Ovary (tissue), 9 donors: ENCODE measurements around the gene SAXO1. TPM values are rescaled to one million over a fixed set of nuclear protein-coding genes. Genes with fewer than 3 reads are reported as not detected.

Experiments used
- DNase-seq, 5 donors: peaks; one replicate each; pipeline ENCODE4 v3.0.0-alpha.2; 2019 to 2020
- H3K27ac ChIP-seq, 2 donors: fragments of 200-600 bp; one replicate each; pipeline versions ENCODE4 v1.5.1 to v1.8.0; 2019 to 2022
- H3K27me3 ChIP-seq: fragments of 200-600 bp; one replicate; pipeline ENCODE4 v1.8.0; 2022
- H3K36me3 ChIP-seq: fragments of 200-600 bp; sonication (generic); one replicate; pipeline ENCODE4 v1.5.1; 2019
- H3K4me1 ChIP-seq: one replicate; pipeline ENCODE4 v1.8.1; 2013; ENCODE audit warnings: mild to moderate bottlenecking, moderate library complexity; ENCODE audit not compliant: insufficient read depth
- H3K4me3 ChIP-seq: fragments of 200-600 bp; sonication (generic); one replicate; pipeline ENCODE4 v1.5.1; 2017
- H3K9me3 ChIP-seq, 2 donors: fragments of 200-600 bp in 1 of 2; sonication (generic) in 1 of 2; one replicate each; pipeline versions ENCODE4 v1.5.1 to v1.8.1; 2013 to 2019; ENCODE audit warnings: mild to moderate bottlenecking in 1 of 2, moderate library complexity in 1 of 2
- EP300 ChIP-seq: sonication (generic); formaldehyde crosslinking; IDR thresholded peaks from one replicate; pipeline ENCODE4 v1.6.1; 2017; ENCODE audit warnings: antibody characterized with exemption
- POLR2A ChIP-seq: fragments of 450-650 bp; IDR thresholded peaks from one replicate; pipeline ENCODE4 v1.6.1; 2017; ENCODE audit warnings: antibody characterized with exemption, mild to moderate bottlenecking, moderate library complexity
- WGBS, 3 donors: extraction: QIAGEN DNeasy Blood & Tissue Kit in 1 of 3; methylation state at CpG; one replicate each; pipeline versions ENCODE4 v1.1.5 to v1.1.7; 2013 to 2017; 5-methylcytosine and 5-hydroxymethylcytosine counted together
- intact Hi-C, 4 donors: fragments of 100-400 bp; cut with DNase I; formaldehyde crosslinking; loops; one replicate each; pipeline versions ENCODE4 v1.11.0 to v1.15.1; 2022 to 2023
- polyA plus RNA-seq, 2 donors: library from polyadenylated mRNA; stranded (reverse); fragments of 200-250 nt in 1 of 2; fragments of 350-450 nt in 1 of 2; fragmentation: Illumina TruSeq in 1 of 2; extraction: RNeasy Lipid Tissue Mini Kit (QIAGEN cat#74804) in 1 of 2; gene quantifications; one replicate each; pipeline ENCODE4 v1.2.3, GENCODE V29; 2013 to 2014
- total RNA-seq, 7 donors: library from RNA; depleted of rRNA in 2 of 7; stranded (reverse); fragments of >200 nt in 2 of 7; fragmentation: NEBNext Ultra II Directional in 3 of 7; extraction: Animal tissue kit (Norgen Biotek cat#: 25700) in 3 of 7; gene quantifications; one replicate each; pipeline versions ENCODE4 v1.1.0 to v1.2.4, GENCODE V29; 2016 to 2023
- TF ChIP-seq, protein P1 (sequence below), 3 donors: fragments of 450-650 bp in 2 of 3; fragments of 200-600 bp in 1 of 3; IDR thresholded peaks; one replicate each; pipeline versions ENCODE4 v1.5.1 to v1.8.0; 2016 to 2022; ENCODE audit warnings: antibody characterized with exemption in 3 of 3, mild to moderate bottlenecking in 1 of 3
- donor health status: DM: no; HTN: no; CAD: no; lungs with moderate emphysema.
- donor health status: DM: no; HTN: no; CAD: no.
- donor health status: Bipolar disorder and iron deficiency.
- donor health status: DM: yes; HTN: yes; CAD: no.
- donor health status: DM: no; HTN: no; CAD: no.
- donor health status: DM: yes; HTN: yes; CAD: no.

SAXO1 gene
- total and polyA plus RNA-seq, 9 donors = 0.04 to 0.47 (median 0.11) TPM; not detected in 1

DNA sequence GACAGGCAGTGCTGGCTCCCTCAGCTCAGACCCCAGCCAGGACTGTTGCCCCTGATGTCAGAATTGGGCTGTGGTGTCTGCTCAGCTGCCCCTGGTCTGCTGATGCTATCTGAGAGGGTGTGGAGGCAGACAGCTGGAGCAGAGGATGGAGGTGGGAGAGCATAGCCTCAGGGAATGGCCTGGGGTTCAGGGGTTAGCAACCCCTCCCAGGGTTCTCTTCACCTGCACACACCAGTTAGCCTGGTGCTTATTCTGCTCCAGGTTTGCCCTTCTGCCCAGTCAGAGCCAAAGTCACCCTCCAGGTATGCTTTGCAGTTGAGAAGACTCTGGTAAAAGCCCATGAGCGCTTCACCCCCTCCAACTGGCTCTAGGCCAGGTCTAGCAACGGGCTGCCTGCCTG lies 109.8 kb downstream of the SAXO1 start:
- WGBS, 3 donors = 36 to 46% (median 42%) methylated on average over 2 of the region's 2 CpGs
- no peak overlapping the region for H3K4me3 ChIP-seq
- no peaks in the 10 kb centered on the region for H3K27me3 ChIP-seq
- H3K9me3 ChIP-seq = no peaks in the 10 kb centered on the region
- no peaks in the 10 kb centered on the region for H3K4me1 ChIP-seq
- no peak for TF ChIP-seq EP300
- no peak for TF ChIP-seq POLR2A
- TF ChIP-seq, protein P1, sequence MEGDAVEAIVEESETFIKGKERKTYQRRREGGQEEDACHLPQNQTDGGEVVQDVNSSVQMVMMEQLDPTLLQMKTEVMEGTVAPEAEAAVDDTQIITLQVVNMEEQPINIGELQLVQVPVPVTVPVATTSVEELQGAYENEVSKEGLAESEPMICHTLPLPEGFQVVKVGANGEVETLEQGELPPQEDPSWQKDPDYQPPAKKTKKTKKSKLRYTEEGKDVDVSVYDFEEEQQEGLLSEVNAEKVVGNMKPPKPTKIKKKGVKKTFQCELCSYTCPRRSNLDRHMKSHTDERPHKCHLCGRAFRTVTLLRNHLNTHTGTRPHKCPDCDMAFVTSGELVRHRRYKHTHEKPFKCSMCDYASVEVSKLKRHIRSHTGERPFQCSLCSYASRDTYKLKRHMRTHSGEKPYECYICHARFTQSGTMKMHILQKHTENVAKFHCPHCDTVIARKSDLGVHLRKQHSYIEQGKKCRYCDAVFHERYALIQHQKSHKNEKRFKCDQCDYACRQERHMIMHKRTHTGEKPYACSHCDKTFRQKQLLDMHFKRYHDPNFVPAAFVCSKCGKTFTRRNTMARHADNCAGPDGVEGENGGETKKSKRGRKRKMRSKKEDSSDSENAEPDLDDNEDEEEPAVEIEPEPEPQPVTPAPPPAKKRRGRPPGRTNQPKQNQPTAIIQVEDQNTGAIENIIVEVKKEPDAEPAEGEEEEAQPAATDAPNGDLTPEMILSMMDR (IDR thresholded peaks at IDR 0.05) = no peak
- no peaks in the 10 kb centered on the region for H3K36me3 ChIP-seq
- H3K27ac ChIP-seq = no peak overlapping the region
- intact Hi-C loops = no loop called here
- DNase-seq = no peak

GRCh38 chr9:18922161-18922885 lies 110.7 kb downstream of the SAXO1 start:
- Histone ChIP-seq H3K4me1 (no peaks in the 10 kb centered on the region), H3K27ac (no peak overlapping the region), H3K27me3 (no peaks in the 10 kb centered on the region), H3K9me3 (no peaks in the 10 kb centered on the region), H3K4me3 (no peak overlapping the region), H3K36me3 (no peaks in the 10 kb centered on the region)
- WGBS, 3 donors = 79 to 83% (median 83%) methylated on average over 8 of the region's 8 CpGs
- intact Hi-C loops = no loop called here
- DNase-seq = no peak
- no peak for TF ChIP-seq POLR2A
- TF ChIP-seq, protein P1 (IDR thresholded peaks at IDR 0.05) = no peak
- no peak for TF ChIP-seq EP300

DNA sequence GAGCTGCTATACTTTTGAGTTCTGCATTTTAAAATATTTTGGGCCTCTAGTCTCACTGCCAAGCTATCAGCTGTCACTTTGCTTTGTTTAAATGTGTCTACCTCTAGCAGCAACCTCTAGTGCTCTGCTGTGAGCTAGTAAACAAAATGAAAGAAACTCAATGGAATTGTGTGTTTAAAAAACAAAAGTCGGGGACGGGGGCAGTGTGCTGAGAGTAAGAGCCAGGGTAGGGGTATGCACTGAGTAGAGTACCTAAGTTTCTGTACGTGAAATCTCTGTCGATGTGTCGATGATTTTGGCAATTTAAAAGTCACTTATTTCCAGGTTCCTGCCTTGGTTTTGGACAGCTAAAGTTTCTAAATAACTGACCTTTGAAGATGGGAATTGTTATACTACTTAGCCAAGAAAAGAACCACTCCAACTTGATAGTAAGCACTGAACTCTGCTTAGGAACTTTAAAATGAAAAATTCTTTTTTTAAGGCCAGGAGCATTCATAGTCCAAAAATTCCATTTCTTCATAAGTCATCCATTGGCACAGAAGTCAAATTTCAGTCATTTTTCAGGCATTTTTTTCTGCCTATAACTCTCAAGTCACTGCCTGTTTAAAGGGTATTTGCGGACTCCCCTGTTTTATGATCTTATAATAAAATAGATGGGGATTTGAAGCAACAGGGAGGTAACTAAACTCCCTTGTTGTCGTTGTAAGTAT lies 111.5 kb downstream of the SAXO1 start:
- H3K4me3 ChIP-seq = no peak overlapping the region
- no peak overlapping the region for H3K27ac ChIP-seq
- no peaks in the 10 kb centered on the region for H3K36me3 ChIP-seq
- no peak for DNase-seq
- H3K9me3 ChIP-seq = no peaks in the 10 kb centered on the region
- H3K4me1 ChIP-seq = no peaks in the 10 kb centered on the region
- intact Hi-C loops = no loop called here
- H3K27me3 ChIP-seq = no peaks in the 10 kb centered on the region
- WGBS, 3 donors = 60 to 72% (median 66%) methylated on average over 7 of the region's 7 CpGs
- TF ChIP-seq POLR2A = no peak
- no peak for TF ChIP-seq EP300
- TF ChIP-seq, protein P1 (IDR thresholded peaks at IDR 0.05) = no peak

- WGBS, 3 donors = 55 to 72% (median 63%) methylated on average over 4 of the region's 4 CpGs
Observed at GRCh38 chr9:18920141-18921084, 112.6 kb downstream of the SAXO1 start.

More at GRCh38 chr9:18920141-18921084, 112.6 kb downstream of the SAXO1 start:
- intact Hi-C loops = no loop called here
- Histone ChIP-seq H3K9me3 (no peaks in the 10 kb centered on the region), H3K36me3 (no peaks in the 10 kb centered on the region), H3K27me3 (no peaks in the 10 kb centered on the region), H3K27ac (no peak overlapping the region), H3K4me1 (no peaks in the 10 kb centered on the region), H3K4me3 (no peak overlapping the region)
- no peak for TF ChIP-seq EP300
- TF ChIP-seq, protein P1 (IDR thresholded peaks at IDR 0.05) = no peak
- TF ChIP-seq POLR2A = no peak
- no peak for DNase-seq
